ENCODE results near the gene MS4A4E.

Gene MS4A4E

DNA sequence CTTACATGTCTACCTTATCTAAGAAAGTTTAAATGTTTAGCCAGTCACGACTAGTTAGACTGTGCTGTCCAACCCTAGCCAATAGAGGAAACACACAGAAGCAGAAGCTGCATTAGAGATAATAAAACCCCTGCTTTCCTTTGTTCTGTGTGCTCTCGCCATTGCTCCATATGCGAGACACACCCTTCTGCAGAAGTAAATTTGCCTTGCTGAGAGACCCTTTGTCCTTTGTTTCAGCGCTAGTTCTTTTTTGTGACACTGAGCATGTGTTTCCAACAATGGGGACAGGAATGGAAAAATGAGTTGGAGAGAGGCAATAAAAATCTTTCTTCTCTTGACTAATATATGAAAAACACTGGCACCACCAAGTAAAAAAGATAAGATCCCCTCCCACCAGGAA lies 18.1 kb upstream of the MS4A4E start:
- no peak for DNase-seq
- H3K27me3 ChIP-seq (replicated peaks), result no peaks in the 10 kb centered on the region
- TF ChIP-seq, protein P1, sequence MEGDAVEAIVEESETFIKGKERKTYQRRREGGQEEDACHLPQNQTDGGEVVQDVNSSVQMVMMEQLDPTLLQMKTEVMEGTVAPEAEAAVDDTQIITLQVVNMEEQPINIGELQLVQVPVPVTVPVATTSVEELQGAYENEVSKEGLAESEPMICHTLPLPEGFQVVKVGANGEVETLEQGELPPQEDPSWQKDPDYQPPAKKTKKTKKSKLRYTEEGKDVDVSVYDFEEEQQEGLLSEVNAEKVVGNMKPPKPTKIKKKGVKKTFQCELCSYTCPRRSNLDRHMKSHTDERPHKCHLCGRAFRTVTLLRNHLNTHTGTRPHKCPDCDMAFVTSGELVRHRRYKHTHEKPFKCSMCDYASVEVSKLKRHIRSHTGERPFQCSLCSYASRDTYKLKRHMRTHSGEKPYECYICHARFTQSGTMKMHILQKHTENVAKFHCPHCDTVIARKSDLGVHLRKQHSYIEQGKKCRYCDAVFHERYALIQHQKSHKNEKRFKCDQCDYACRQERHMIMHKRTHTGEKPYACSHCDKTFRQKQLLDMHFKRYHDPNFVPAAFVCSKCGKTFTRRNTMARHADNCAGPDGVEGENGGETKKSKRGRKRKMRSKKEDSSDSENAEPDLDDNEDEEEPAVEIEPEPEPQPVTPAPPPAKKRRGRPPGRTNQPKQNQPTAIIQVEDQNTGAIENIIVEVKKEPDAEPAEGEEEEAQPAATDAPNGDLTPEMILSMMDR (IDR thresholded peaks at IDR 0.05; ENCODE audit: low read depth, low read length, missing control alignments), result no peak
- H3K36me3 ChIP-seq (replicated peaks), result no peaks in the 10 kb centered on the region
- in situ Hi-C loops (cut with HindIII; ENCODE audit: low pct_ligation_motif_present, low sequenced_read_pairs), result no loop called here
- no peak overlapping the region for H3K27ac ChIP-seq
- H3K4me3 ChIP-seq (ENCODE audit: low read depth, low read length), result no peak overlapping the region

DNA sequence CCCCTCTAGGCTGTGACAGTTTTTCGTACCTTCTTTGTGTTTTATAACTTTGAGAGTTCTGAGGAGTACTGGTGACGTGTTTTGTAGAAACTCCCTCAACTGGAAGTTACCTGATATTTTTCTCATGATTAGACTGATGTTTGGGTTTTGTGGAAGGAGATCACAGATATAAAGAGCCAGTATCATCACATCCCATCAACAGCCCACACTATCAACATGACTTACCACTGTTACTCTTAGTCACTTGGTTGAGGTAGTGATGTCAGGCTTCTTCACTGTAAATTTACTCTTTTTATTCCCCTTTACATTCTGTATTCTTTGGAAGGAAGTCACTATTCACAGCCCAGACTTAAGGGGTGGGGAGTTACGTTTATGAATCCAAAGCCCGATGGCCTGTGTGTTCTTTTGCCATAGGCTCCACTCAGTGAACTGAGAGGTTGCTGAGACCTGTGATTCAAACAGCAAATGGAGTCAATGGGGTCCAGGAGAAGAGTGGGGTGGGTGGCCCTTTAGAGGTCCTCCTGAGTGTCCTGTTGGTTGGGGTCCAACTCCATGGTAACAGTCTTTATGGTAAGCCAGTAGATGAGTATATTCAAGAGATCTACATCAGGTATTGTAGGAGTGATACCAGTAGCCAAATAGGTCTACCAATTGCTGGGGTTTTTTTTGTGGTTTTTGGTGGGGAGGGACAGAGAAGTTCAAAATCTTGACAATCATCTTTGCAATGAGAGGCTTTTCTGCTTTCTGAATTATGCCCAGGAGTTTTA lies 15.2 kb upstream of the MS4A4E start:
- in situ Hi-C loops (cut with HindIII; ENCODE audit: low pct_ligation_motif_present, low sequenced_read_pairs), result no loop called here
- Histone ChIP-seq H3K27me3 (replicated peaks) (no peaks in the 10 kb centered on the region), H3K36me3 (replicated peaks) (no peaks in the 10 kb centered on the region), H3K27ac (no peak overlapping the region), H3K4me3 (ENCODE audit: low read depth, low read length) (no peak overlapping the region)
- TF ChIP-seq, protein P1 (IDR thresholded peaks at IDR 0.05; ENCODE audit: low read depth, low read length, missing control alignments), result no peak
- no peak for DNase-seq

DNA sequence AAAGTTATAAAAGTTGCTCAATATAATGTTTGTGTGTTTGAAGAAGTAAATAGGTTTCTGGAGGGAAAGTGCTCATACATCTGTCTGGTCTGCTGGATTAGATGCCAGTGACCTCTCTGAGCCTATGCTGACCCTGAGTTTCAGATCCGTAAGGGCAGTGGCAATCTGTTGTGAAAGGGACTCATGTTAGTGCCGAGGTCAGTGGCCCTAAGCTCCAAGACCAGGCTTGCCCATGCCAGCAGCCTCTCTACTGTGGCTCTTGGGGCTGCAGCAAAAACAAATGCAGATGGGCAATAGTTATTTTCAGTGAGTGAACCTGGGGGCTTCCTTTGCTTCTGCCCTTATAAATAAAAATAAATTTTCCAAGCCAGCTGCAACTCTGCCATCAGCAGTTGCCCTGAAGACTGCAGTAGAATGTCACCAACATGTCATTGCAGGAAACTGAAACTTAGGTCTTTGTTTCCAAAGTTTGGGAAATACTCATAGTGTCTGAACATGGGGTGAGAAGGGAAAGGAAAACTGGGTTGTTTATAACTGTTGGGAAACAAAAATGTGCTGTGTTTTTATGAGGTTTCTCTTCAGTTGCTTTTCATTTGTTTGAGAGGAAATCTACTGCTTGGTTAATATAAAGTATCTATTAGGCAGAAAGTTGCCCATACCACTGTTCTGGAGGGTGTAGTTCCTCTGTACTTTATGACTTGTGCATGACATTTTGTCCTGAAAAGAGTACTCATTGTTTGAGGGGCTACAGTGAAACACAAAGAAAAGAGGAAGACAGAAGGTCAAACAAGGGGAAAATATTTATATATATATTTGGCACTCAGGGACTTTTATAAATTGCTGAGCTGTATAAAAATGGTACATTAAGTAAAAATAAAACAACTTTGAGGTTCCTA lies 9.5 kb upstream of the MS4A4E start:
- TF ChIP-seq, protein P1 (IDR thresholded peaks at IDR 0.05; ENCODE audit: low read depth, low read length, missing control alignments), result no peak

DNA sequence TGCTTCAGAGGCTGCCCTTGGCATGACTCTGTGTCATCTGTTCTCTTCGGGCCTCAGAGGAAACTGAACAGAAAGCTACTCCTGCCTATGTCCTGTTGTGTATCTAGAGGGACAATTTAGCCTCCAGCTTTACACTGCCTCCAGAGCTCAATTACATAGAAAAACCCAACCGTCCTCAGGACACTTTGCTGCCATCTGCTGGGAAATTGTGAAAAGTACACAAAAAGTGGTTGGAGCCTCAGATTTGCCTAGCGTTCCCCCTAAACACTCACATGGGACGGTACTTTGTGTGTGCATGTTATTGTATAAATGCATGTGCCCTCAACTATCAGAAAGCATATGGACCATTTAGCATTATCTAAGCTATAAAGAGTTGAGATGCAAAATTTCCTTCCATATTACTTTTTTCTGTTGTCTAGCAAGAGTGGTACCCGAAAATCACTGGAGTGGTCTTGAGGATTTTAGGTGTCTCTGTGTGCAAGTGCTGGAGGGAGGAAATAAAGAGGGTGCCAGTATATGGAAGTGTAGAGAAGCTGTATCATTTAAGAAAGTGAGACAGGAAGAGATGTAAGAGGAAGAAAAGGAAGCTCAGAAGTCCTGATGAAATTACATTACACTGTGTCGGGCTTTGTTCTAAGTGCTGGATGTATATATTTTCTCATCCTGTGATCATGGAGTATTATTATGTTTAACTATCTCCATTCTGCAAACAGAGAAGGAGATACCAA lies 8.7 kb upstream of the MS4A4E start:
- DNase-seq, result peak; percentile 2
- Histone ChIP-seq H3K4me3 (ENCODE audit: low read depth, low read length) (no peak overlapping the region), H3K27me3 (replicated peaks) (no peaks in the 10 kb centered on the region), H3K36me3 (replicated peaks) (no peaks in the 10 kb centered on the region), H3K27ac (no peak overlapping the region)
- TF ChIP-seq, protein P1 (IDR thresholded peaks at IDR 0.05; ENCODE audit: low read depth, low read length, missing control alignments), result peak; percentile 15
- in situ Hi-C loops (cut with HindIII; ENCODE audit: low pct_ligation_motif_present, low sequenced_read_pairs), result no loop called here

More for the DNA sequence above, 9.5 kb upstream of the MS4A4E start:
- H3K27ac ChIP-seq, result no peak overlapping the region
- in situ Hi-C loops (cut with HindIII; ENCODE audit: low pct_ligation_motif_present, low sequenced_read_pairs), result no loop called here
- no peak for DNase-seq
- H3K36me3 ChIP-seq (replicated peaks), result no peaks in the 10 kb centered on the region
- H3K4me3 ChIP-seq (ENCODE audit: low read depth, low read length), result no peak overlapping the region
- H3K27me3 ChIP-seq (replicated peaks), result no peaks in the 10 kb centered on the region

DNA sequence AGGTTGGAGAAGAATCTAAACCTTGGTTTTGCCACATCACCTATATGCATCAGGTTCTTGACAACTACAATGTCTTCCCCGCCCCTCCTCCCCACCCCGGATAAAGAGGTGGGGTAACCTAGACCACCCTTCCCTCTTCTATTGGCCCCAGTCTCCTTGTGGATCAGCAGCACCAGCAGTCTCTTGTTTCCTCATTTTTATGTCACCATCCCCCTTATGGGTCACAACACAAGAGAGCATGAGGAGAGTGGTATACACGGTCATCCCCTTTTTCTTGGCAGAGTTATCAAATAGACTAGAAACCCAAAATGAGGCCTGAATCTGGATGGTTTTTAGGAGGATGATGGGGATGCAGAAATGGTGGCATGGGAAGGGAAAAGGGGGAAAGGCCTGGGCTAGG lies 1.2 kb downstream of the MS4A4E start:
- Histone ChIP-seq H3K27me3 (replicated peaks) (no peaks in the 10 kb centered on the region), H3K36me3 (replicated peaks) (no peaks in the 10 kb centered on the region), H3K27ac (no peak overlapping the region), H3K4me3 (ENCODE audit: low read depth, low read length) (no peak overlapping the region)
- TF ChIP-seq, protein P1 (IDR thresholded peaks at IDR 0.05; ENCODE audit: low read depth, low read length, missing control alignments), result no peak
- no peak for DNase-seq
- in situ Hi-C loops (cut with HindIII; ENCODE audit: low pct_ligation_motif_present, low sequenced_read_pairs), result no loop called here
